ENCODE results near the gene UBE4A.

GRCh38 chr11:118406599-118407166, 47.3 kb downstream of the UBE4A start:
- TF ChIP-seq CTCF (IDR thresholded peaks at IDR 0.05) (no peak), POLR2AphosphoS5 (IDR thresholded peaks at IDR 0.05; ENCODE audit: low read depth, low read length) (no peak)

All from Panc1 (cell line).